ENCODE measurements around the gene EXO5. TPM values are rescaled to one million over a fixed set of nuclear protein-coding genes. Genes with fewer than 3 reads are reported as not detected.

EXO5 gene
- total and polyA plus RNA-seq, 2 of the 13 experiments (the other 11 are each of a cell fraction or from before 2014, with no cell fraction given): 9.9 to 20.5 TPM

- TF ChIP-seq, protein P1, sequence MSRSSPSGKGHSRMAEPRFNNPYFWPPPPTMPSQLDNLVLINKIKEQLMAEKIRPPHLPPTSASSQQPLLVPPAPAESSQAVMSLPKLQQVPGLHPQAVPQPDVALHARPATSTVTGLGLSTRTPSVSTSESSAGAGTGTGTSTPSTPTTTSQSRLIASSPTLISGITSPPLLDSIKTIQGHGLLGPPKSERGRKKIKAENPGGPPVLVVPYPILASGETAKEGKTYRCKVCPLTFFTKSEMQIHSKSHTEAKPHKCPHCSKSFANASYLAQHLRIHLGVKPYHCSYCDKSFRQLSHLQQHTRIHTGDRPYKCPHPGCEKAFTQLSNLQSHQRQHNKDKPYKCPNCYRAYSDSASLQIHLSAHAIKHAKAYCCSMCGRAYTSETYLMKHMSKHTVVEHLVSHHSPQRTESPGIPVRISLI (CRISPR knock-in tag; IDR thresholded peaks at IDR 0.05; ENCODE audit: borderline replicate concordance): no peak; the same call in 1 of the 2 replicates
- TF ChIP-seq U2AF1 (optimal IDR thresholded peaks at IDR 0.05; ENCODE audit: low read depth, low read length) (no peak), ZFP36 (IDR thresholded peaks at IDR 0.05; ENCODE audit: borderline replicate concordance, low read depth, low read length, partially characterized antibody) (no peak), EEA1 (CRISPR knock-in tag; IDR thresholded peaks at IDR 0.05; ENCODE audit: borderline replicate concordance) (no peak), ZHX1 (CRISPR knock-in tag; IDR thresholded peaks at IDR 0.05; ENCODE audit: low read depth) (no peak), ZBTB20 (CRISPR knock-in tag; IDR thresholded peaks at IDR 0.05; ENCODE audit: borderline replicate concordance, low read depth) (peak; percentile 63; the same call in 1 of the 2 replicates), GATA4 (IDR thresholded peaks at IDR 0.05; ENCODE audit: borderline replicate concordance, low read depth) (peak; percentile 64; the same call in 1 of the 2 replicates), FOSL1 (CRISPR knock-in tag; IDR thresholded peaks at IDR 0.05; ENCODE audit: borderline replicate concordance) (no peak), ZNF737 (CRISPR knock-in tag; IDR thresholded peaks at IDR 0.05; ENCODE audit: borderline replicate concordance) (no peak), ZKSCAN8 (CRISPR knock-in tag; IDR thresholded peaks at IDR 0.05; ENCODE audit: borderline replicate concordance) (peak; percentile 22; the same call in 1 of the 2 replicates), ZNF841 (CRISPR knock-in tag; IDR thresholded peaks at IDR 0.05; ENCODE audit: borderline replicate concordance) (no peak), CHCHD3 (CRISPR knock-in tag; IDR thresholded peaks at IDR 0.05) (no peak), SMC3 (IDR thresholded peaks at IDR 0.05; ENCODE audit: low read length) (no peak), SOX5 (CRISPR knock-in tag; IDR thresholded peaks at IDR 0.05; ENCODE audit: borderline replicate concordance) (peak; percentile 97), SMAD9 (CRISPR knock-in tag; IDR thresholded peaks at IDR 0.05) (no peak), NFIC (IDR thresholded peaks at IDR 0.05; ENCODE audit: low read length) (peak; percentile 54; the same call in 1 of the 2 replicates), FOXA1 (IDR thresholded peaks at IDR 0.05) (no peak), FOXA1 (CRISPR knock-in tag; IDR thresholded peaks at IDR 0.05) (peak; percentile 85), SRSF9 (IDR thresholded peaks at IDR 0.05; ENCODE audit: borderline replicate concordance, insufficient read depth, low read depth, low read length, poor library complexity, severe bottlenecking) (no peak), ZNF879 (CRISPR knock-in tag; IDR thresholded peaks at IDR 0.05) (no peak), NBN (conservative IDR thresholded peaks at IDR 0.05) (no peak), SYNCRIP (IDR thresholded peaks at IDR 0.05; ENCODE audit: insufficient read depth, low read depth, low read length) (no peak), ZNF530 (CRISPR knock-in tag; IDR thresholded peaks at IDR 0.05; ENCODE audit: low read depth) (no peak), BRF2 (CRISPR knock-in tag; IDR thresholded peaks at IDR 0.05) (no peak)
- TF ChIP-seq, protein P2, sequence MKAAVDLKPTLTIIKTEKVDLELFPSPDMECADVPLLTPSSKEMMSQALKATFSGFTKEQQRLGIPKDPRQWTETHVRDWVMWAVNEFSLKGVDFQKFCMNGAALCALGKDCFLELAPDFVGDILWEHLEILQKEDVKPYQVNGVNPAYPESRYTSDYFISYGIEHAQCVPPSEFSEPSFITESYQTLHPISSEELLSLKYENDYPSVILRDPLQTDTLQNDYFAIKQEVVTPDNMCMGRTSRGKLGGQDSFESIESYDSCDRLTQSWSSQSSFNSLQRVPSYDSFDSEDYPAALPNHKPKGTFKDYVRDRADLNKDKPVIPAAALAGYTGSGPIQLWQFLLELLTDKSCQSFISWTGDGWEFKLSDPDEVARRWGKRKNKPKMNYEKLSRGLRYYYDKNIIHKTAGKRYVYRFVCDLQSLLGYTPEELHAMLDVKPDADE (CRISPR knock-in tag; IDR thresholded peaks at IDR 0.05): no peak
- TF ChIP-seq, protein P3, sequence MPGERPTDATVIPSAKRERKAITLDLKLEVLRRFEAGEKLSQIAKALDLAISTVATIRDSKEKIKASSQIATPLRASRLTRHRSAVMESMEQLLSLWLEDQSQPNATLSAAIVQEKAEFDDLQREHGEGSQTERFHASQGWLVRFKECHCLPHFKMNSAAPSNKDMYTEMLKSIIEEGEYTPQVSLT (CRISPR knock-in tag; IDR thresholded peaks at IDR 0.05; ENCODE audit: borderline replicate concordance, low read depth): no peak
Observed at GRCh38 chr1:40535732-40536131, 27.2 kb downstream of the EXO5 start (continued).
